Measurements from ENCODE around the gene CAPNS2. TPM values are rescaled to one million over a fixed set of nuclear protein-coding genes. Genes with fewer than 3 reads are reported as not detected.
A peak's percentile ranks its signal among the peaks of the same experiment; 100 is the strongest.

Gene CAPNS2
- total RNA-seq = under 1 TPM in 1 of 2 donors, not detected in 1; 0.24 TPM
- long read RNA-seq = 0 reads

GRCh38 chr16:55566432-55567175, at the start of gene CAPNS2:
Gene CAPNS2, plus strand, starts transcription at chr16:55566684. Its CDS starts 73 bp downstream, at chr16:55566757.
- ATAC-seq (no peak), DNase-seq (no peak)
- intact Hi-C loops (cut with DNase I) = no loop called here

- intact Hi-C loops (cut with DNase I) = no loop called here
- DNase-seq (no peak), ATAC-seq (no peak)
These were observed 44.7 kb upstream of the CAPNS2 start for GRCh38 chr16:55521792-55522191.

GRCh38 chr16:55526441-55526840, 40.0 kb upstream of the CAPNS2 start:
- no peak for DNase-seq
- no peak for ATAC-seq
- intact Hi-C loops (cut with DNase I) = no loop called here

GRCh38 chr16:55527885-55528284, 38.6 kb upstream of the CAPNS2 start:
- no peak for DNase-seq
- intact Hi-C loops (cut with DNase I) = no loop called here

GRCh38 chr16:55529018-55529417, 37.5 kb upstream of the CAPNS2 start:
- ATAC-seq (peak; percentile 32 to 34), DNase-seq (no peak)
- intact Hi-C loops (cut with DNase I) = no loop called here

More at GRCh38 chr16:55527885-55528284, 38.6 kb upstream of the CAPNS2 start:
- ATAC-seq = no peak

GRCh38 chr16:55530316-55530856, 36.1 kb upstream of the CAPNS2 start:
- intact Hi-C loops (cut with DNase I) = no loop called here
- ATAC-seq (no peak), DNase-seq (no peak)

- intact Hi-C loops (cut with DNase I) = no loop called here
- ATAC-seq (no peak), DNase-seq (no peak)
These were observed 34.3 kb upstream of the CAPNS2 start for GRCh38 chr16:55532227-55532626.

- intact Hi-C loops (cut with DNase I) = no loop called here
- ATAC-seq (peak in 1 of 2 donors; percentile 35), DNase-seq (no peak)
These were observed 31.7 kb upstream of the CAPNS2 start for GRCh38 chr16:55534756-55535155.

GRCh38 chr16:55539049-55539448, 27.4 kb upstream of the CAPNS2 start:
- intact Hi-C loops (cut with DNase I) = no loop called here
- no peak for DNase-seq
- peak in 1 of 2 donors; percentile 21 for ATAC-seq

- DNase-seq = no peak
- intact Hi-C loops (cut with DNase I) = no loop called here
- peak in 1 of 2 donors; percentile 67 for ATAC-seq
These were observed 27.0 kb upstream of the CAPNS2 start for GRCh38 chr16:55539488-55539887.

GRCh38 chr16:55540221-55540620, 26.3 kb upstream of the CAPNS2 start:
- no peak for DNase-seq
- no peak for ATAC-seq
- intact Hi-C loops (cut with DNase I) = loop anchor here (5.0 to 10.0 kb wide), 4 partner anchors 45 to 162 kb away; no protein-coding TSS in a partner anchor

- DNase-seq (no peak), ATAC-seq (peak in 1 of 2 donors; percentile 86)
- intact Hi-C loops (cut with DNase I) = loop anchor here (1.0 to 10.0 kb wide), 5 partner anchors 48 to 160 kb away; no protein-coding TSS in a partner anchor
These were observed 23.9 kb upstream of the CAPNS2 start for GRCh38 chr16:55542459-55543082.

- intact Hi-C loops (cut with DNase I) = loop anchor here (1.0 to 10.0 kb wide), 5 partner anchors 49 to 159 kb away; no protein-coding TSS in a partner anchor
- DNase-seq (no peak), ATAC-seq (peak; percentile 41 to 47)
These were observed 23.0 kb upstream of the CAPNS2 start for GRCh38 chr16:55543472-55543871.

- peak in 1 of 2 donors; percentile 85 for ATAC-seq
- intact Hi-C loops (cut with DNase I) = no loop called here
- no peak for DNase-seq
These were observed 13.9 kb upstream of the CAPNS2 start for GRCh38 chr16:55552621-55553020.

GRCh38 chr16:55555436-55555835, 11.0 kb upstream of the CAPNS2 start:
- intact Hi-C loops (cut with DNase I) = no loop called here
- ATAC-seq (peak in 1 of 2 donors; percentile 45), DNase-seq (no peak)

- ATAC-seq (no peak), DNase-seq (no peak)
- intact Hi-C loops (cut with DNase I) = no loop called here
These were observed 9.3 kb upstream of the CAPNS2 start for GRCh38 chr16:55557186-55557585.

GRCh38 chr16:55559233-55559632, 7.3 kb upstream of the CAPNS2 start:
- ATAC-seq (peak; percentile 59 to 77), DNase-seq (no peak)
- intact Hi-C loops (cut with DNase I) = no loop called here

- intact Hi-C loops (cut with DNase I) = no loop called here
- DNase-seq (no peak), ATAC-seq (no peak)
These were observed 6.5 kb upstream of the CAPNS2 start for GRCh38 chr16:55559933-55560516.

GRCh38 chr16:55561319-55561848, 5.1 kb upstream of the CAPNS2 start:
- DNase-seq = no peak
- intact Hi-C loops (cut with DNase I) = no loop called here
- no peak for ATAC-seq

Measured in left cardiac atrium (tissue), 4 donors.